ENCODE data around the gene MOB1B.

The MOB1B gene

GRCh38 chr4:70915036-70915815 lies 13.1 kb downstream of the MOB1B start:
- no peak for DNase-seq

- no peak for DNase-seq
Observed at GRCh38 chr4:70915874-70916559, 13.8 kb downstream of the MOB1B start.

GRCh38 chr4:70920592-70920991 lies 18.4 kb downstream of the MOB1B start:
- DNase-seq: no peak

GRCh38 chr4:70925418-70925817 lies 23.2 kb downstream of the MOB1B start:
- DNase-seq: no peak

GRCh38 chr4:70925899-70926635 lies 23.9 kb downstream of the MOB1B start:
- no peak for DNase-seq

GRCh38 chr4:70927502-70928137 lies 25.5 kb downstream of the MOB1B start:
- no peak for DNase-seq

- no peak for DNase-seq
Observed at GRCh38 chr4:70930530-70931256, 28.5 kb downstream of the MOB1B start.

- no peak for DNase-seq
Observed at GRCh38 chr4:70931347-70931746, 29.2 kb downstream of the MOB1B start.

GRCh38 chr4:70932984-70933383 lies 30.8 kb downstream of the MOB1B start:
- no peak for DNase-seq

- DNase-seq: no peak
Observed at GRCh38 chr4:70935038-70935695, 33.0 kb downstream of the MOB1B start.

GRCh38 chr4:70936200-70936787 lies 34.1 kb downstream of the MOB1B start:
- DNase-seq: no peak

- DNase-seq: no peak
Observed at GRCh38 chr4:70938086-70938485, 35.9 kb downstream of the MOB1B start.

GRCh38 chr4:70940134-70940533 lies 38.0 kb downstream of the MOB1B start:
- no peak for DNase-seq

GRCh38 chr4:70943114-70943513 lies 40.9 kb downstream of the MOB1B start:
- DNase-seq: no peak

GRCh38 chr4:70945046-70945445 lies 42.9 kb downstream of the MOB1B start:
- no peak for DNase-seq

- no peak for DNase-seq
Observed at GRCh38 chr4:70945452-70946055, 43.4 kb downstream of the MOB1B start.

GRCh38 chr4:70946939-70947338 lies 44.8 kb downstream of the MOB1B start:
- DNase-seq: no peak

- DNase-seq: no peak
Observed at GRCh38 chr4:70948665-70949260, 46.6 kb downstream of the MOB1B start.

- no peak for DNase-seq
Observed at GRCh38 chr4:70954032-70954431, 51.9 kb downstream of the MOB1B start.

GRCh38 chr4:70956549-70957210 lies 54.5 kb downstream of the MOB1B start:
- DNase-seq: no peak

All from T1000 (cell line).